GM19455 (cell line): Measurements from ENCODE around the gene ACACB.
"Not testable (repeated sequence)": the region's sequence is repeated elsewhere in the genome, so short reads cannot be mapped to it uniquely, and the experiment has no call there.

Experiments
- ATAC-seq: cut with Tn5 transposase; IDR thresholded peaks from one replicate; pipeline ENCODE4 v1.9.1; 2021; ENCODE audit not compliant: unreplicated experiment

Gene ACACB

DNA sequence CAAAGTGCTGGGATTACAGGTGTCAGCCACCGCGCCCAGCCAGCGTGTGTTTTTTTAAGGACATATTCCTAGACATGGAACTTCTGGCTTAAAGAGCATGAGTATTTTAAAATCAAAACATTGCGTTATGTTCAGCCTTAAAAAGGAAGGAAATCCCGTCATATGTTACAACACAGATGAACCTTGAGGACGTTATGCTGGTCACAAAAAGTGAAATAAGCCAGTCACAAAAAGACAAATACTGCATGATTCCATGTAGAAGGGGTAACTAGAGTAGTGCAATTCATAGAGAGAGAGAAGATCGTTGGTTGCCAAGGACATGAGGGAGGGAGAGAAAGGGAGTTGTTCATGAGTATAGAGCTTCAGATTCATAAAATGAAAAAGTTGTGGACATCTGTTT lies 53.9 kb downstream of the ACACB start:
- ATAC-seq: no peak

- not testable (repeated sequence) for ATAC-seq
These were observed 56.4 kb downstream of the ACACB start for GRCh38 chr12:109172787-109173186.

- no peak for ATAC-seq
These were observed 57.3 kb downstream of the ACACB start for GRCh38 chr12:109173443-109174240.

DNA sequence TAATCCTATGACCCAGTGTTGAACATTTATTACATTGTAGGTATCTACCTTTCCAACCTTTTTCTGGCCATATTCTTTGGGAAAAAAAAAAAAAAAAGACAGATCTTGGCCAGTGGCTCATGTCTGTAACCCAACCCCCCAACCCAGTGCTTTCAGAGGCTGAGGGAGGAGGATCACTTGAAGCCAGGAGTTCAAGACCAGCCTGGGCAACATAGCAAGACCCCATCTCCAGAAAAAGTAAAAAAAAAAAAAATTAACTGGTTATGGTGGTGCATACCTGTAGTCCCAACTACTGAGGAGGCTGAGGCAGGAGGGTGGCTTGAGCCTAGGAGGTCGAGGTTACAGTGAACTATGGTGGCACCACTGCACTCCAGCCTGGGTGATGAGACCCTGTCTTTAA lies 58.1 kb downstream of the ACACB start:
- no peak for ATAC-seq

DNA sequence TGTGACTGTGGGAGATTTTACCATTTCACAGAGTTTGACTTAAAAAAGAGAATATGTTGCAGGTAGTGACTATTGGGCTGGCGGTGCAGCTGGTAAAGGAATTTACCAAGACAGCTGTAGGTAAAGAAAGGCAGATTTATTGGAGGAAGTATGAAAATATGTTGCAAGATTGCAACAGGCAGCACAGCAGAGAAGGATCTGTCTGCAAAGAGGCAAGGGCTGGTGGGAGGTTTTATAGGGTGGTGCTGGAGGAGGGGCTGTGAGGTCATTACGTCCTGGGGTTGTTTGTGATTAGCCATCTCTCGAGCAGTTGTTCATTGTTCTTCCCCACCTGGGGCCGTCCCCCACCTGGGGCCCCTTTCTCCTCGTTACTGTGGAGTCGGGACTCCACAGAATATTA lies 62.1 kb downstream of the ACACB start:
- ATAC-seq: no peak

- no peak for ATAC-seq
These were observed 63.5 kb downstream of the ACACB start for GRCh38 chr12:109179927-109180326.

DNA sequence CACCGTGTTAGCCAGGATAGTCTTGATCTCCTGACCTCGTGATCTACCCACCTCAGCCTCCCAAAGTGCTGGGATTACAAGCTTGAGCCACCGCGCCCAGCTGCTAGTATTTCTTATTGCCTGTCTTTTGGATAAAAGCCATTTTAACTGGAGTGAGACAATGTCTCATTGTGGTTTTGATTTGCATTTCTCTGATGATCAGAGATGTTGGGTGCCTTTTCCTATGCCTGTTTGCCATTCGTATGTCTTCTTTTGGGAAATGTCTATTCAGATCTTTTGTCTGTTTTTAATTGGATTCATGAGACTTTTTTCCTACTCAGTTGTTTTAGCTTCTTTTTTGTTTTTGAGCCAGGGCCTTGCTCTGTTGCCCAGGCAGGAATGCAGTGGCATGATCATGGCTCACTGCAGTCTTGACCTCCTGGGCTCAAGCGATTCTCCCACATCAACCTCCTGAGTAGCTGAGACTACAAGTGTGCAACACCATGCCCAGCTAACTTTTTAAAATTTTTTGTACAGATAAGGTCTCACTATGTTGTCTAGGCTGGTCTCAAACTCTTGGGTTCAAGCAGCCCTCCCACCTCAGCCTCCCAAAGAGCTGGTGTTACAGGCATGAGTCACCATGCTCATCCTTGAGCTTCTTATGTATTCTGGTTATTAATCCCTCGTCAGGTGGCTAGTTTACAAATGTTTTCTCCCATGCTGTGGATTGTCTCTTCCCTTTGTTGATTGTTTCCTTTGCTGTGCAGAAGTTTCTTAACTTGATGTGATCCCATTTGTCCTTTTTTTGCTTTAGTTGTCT lies 65.9 kb downstream of the ACACB start:
- no peak for ATAC-seq

DNA sequence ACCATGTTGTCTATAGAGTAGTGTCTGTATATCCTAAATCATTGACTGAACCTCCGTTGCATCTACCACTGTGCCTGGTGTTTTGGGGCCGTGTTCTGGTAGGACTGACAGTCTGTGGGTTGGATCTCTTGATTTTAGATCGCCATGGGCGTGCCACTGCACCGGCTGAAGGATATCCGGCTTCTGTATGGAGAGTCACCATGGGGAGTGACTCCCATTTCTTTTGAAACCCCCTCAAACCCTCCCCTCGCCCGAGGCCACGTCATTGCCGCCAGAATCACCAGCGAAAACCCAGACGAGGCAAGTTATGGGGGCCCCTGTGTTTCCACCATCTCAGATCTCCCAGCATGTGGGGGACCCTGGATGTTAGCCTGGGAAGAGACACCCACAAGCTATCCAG lies 69.1 kb downstream of the ACACB start:
- no peak for ATAC-seq

DNA sequence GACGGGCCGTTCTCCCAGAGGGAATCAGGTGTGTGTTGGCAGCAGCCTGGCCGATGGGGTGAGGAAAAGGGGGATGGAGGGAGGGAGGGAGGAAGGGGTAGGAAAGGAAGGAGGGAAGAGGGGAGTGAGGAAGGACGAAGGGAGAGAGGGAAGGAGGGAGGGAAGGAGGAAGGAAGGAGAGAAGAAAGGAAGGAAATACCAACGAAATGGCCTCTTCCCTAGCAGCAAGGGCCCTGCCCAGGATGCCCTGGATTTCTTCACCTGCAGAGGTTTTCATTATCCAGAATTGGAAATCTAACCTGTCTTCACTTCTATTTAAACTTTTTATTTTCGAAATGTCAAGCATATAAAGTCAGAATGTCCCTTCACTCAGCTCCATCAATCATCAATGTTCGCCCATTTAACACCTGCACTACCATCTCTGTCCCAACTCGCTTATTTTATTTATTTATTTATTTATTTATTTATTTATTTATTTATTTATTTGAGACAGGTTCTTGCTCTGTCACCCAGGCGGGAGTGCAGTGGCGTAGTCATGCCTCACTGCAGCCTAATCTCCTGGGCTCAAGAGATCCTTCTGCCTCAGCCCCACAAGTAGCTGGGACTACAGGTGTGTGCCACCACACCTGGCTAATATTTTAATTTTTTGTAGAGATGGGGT lies 70.7 kb downstream of the ACACB start:
- no peak for ATAC-seq

DNA sequence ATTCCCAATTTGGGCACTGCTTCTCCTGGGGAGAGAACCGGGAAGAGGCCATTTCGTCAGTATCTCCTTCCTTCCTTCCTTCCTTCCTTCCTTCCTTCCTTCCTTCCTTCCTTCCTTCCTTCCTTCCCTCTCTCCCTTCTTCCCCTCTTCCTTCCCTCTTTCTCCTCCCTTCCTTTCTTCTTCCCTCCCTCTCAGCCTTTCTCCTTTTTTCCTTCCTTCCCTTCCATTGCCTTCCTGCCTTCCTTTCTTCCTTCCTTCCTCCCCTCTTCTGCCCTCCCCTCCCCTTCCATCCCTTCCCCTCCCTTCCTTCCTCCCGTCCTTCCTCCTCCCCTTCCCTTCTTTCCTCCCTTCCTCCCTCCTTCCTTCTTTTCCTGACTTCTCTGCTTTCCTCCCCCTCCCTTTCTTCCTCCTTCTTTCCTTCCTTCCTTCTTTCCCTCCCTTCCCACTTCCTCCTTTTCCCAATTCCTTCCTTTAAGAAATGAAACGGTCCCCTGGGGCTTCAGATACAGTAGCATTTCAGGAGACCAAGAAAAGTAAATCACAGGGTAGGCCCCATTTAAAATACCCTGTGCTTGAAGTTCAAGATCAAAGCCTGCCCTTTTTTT lies 71.8 kb downstream of the ACACB start:
- no peak for ATAC-seq

DNA sequence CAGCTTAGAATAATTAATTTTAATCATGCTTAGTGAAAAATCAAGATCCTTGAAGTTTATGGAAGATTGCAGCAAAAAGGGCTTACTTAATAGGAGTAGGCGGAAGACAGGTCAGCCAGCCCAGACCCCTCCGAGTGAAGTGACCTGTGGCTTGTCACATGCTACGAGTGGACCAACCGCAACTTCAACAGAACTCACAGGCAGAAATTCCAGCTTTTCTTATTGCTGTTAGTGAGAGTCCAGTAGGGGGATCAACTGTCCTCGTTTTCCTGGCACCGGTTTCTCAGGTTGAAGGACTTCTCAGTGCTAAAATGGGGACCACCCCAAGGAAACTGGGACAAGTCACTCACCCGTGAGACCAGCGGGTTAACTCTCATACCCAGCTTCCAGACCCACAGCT lies 72.9 kb downstream of the ACACB start:
- no peak for ATAC-seq

GRCh38 chr12:109191621-109192250 lies 75.3 kb downstream of the ACACB start:
- ATAC-seq: no peak

DNA sequence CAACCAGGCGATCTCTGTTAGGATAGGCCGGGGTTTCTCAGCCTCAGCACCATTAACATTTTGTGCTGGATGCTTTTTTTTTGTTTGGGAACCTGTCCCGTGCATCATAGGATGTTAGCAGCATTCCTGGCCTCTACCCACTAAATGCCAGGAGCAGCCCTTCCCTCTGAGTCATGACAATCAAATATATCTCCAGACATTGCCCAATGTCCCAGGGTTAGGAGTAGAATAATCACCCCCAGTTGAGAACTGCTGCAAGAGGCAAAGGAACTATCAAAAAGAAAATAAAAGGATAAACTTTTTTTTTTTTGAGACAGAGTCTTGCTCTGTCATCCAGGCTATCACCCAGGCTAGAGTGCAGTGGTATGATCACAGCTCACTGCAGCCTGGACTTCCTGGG lies 76.0 kb downstream of the ACACB start:
- ATAC-seq: no peak

- no peak for ATAC-seq
These were observed 77.5 kb downstream of the ACACB start for GRCh38 chr12:109193896-109194295.

DNA sequence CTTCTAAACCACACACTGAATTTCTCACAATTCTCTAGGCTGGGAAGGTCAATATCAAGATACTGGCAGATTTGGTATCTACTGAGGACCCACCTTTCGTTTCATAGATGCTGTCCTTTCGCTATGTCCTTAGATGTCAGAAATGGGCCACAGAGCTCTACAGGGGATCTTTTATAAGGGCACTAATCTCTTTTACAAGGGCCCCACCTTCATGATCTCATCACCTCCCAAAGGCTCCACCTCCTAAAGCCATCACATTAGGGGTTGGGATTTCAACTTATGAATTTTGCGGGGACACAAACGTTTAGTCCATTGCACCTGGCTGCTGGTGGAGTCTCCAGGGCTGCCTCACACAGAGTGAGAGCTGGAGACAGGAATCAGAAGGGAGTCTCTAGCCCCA lies 79.9 kb downstream of the ACACB start:
- no peak for ATAC-seq

DNA sequence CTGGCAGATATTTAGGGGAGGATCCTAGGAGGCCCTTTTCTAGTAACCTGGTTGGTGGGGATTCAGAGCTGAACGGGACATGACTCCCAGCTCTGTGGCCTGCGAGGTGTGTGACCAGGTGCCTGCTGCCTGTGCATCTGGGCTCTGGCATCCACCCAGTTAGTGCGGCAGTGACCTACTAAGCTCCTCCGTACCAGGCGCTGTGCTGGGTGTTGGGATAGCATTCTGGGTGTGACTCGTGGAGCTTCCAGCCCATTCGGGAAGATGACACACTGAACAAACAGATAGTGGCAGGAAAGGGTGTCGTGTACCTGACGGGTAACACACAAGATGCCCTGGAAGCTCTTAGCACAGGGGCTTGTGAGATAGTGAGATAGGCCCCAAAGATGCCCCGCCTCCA lies 80.9 kb downstream of the ACACB start:
- ATAC-seq: no peak

GRCh38 chr12:109199324-109199723 lies 82.9 kb downstream of the ACACB start:
- ATAC-seq: no peak

DNA sequence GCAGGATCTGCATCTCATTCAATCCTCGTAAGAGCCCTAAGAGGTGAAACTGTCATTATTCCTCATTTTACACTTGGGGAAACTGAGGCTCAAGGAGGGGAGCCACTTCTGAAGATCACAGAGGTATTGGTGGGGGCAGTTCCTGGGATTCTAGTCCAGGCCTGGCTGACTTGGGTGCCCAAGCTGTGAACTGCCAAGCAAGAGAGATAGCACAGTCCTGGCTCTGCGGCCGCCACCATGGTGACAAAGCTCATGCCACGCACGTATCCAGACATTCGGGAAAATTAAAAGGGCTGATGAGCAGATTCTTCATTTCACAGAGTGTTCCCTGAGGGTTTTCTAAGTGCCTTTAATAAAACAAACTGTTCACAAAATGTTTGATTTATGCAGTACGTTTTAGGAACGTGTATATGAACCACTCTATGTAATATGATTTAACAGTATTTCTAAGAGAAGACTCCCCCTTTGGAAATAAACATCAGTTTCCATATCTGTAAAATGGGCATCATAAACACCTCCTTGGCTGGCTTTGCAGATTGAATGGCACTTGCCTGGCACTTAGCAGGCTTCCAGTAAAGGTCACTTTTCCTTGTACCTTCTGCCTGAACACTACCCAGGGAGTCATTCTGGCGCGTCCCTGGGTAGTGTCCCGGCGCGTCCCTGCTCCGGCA lies 84.6 kb downstream of the ACACB start:
- no peak for ATAC-seq

DNA sequence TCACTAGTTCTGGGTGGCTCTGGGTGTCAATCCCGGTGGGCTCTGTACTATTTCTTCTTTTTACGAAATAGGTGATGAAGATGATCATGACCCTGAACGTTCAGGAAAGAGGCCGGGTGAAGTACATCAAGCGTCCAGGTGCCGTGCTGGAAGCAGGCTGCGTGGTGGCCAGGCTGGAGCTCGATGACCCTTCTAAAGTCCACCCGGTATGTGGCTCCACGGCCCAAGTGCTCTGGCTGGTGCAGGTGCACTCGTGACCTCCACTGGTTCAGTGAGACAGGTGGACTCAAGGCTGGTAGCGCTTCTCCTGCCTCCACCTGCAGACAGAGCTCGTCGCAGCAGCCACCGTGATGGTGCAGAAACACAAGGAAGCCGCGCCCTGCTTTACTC lies 85.1 kb downstream of the ACACB start:
- ATAC-seq: no peak

DNA sequence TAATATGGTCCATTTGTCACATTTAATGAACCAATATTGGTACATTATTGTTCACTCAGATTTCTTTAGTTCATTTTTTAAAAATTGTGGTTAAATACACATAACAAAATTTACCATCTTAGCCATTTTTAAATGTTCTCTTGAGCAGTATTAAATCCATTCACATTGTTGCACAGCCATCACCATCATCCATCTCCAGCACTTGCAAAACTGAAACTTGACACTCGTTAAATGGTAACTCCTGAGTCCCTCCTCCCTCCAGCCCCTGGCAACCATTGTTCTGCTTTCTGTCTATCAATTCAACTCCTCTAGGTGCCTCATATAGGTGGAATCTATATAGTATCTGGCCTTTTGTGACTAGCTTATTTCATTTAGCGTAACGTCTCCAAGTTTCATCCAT lies 86.4 kb downstream of the ACACB start:
- no peak for ATAC-seq

DNA sequence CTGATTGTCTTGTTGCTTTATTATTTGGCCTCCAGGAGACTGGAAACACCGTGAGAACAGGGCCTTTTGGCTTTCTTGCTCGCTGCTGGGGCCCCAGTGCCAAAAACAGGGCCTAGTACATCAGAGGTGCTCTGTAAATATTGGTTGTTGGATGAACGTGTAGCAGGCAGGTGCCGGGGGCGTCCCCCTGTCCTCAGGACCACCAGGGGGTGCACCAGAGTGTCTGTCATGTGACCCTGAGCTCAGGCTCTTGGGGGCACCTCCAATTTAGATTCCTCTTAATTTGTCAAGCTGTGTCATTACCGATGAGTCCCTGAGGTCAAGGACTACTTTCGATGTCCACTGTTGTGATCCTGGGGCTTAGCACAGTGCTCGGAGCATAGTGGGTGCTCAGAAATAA lies 87.1 kb downstream of the ACACB start:
- no peak for ATAC-seq
